Esophagus (tissue), 2 donors: Measurements from ENCODE around the gene SAP30BP. TPM values are rescaled to one million over a fixed set of nuclear protein-coding genes. Genes with fewer than 3 reads are reported as not detected.

Experiments used
- H3K27ac ChIP-seq, 2 donors: one replicate each; pipeline ENCODE4 v1.5.1; 2013; ENCODE audit warnings: low read depth in 2 of 2, mild to moderate bottlenecking in 2 of 2, inconsistent platforms in 1 of 2, low read length in 1 of 2, moderate library complexity in 1 of 2
- H3K27me3 ChIP-seq, 2 donors: one replicate each; pipeline ENCODE4 v1.6.1; 2013; ENCODE audit warnings: low read length in 2 of 2, control low read depth in 1 of 2, mild to moderate bottlenecking in 1 of 2; ENCODE audit not compliant: insufficient read depth in 2 of 2, control insufficient read depth in 1 of 2
- H3K36me3 ChIP-seq, 2 donors: one replicate each; pipeline ENCODE4 v1.6.1; 2013; ENCODE audit warnings: low read length in 1 of 2; ENCODE audit not compliant: control insufficient read depth in 2 of 2, insufficient read depth in 2 of 2
- H3K4me1 ChIP-seq, 2 donors: one replicate each; pipeline ENCODE4 v1.6.1; 2013; ENCODE audit warnings: low read length in 1 of 2; ENCODE audit not compliant: control insufficient read depth in 2 of 2, insufficient read depth in 2 of 2
- H3K4me3 ChIP-seq, 2 donors: one replicate each; pipeline ENCODE4 v1.5.1; 2013; ENCODE audit warnings: low read length in 2 of 2, mild to moderate bottlenecking in 2 of 2, low read depth in 1 of 2, moderate library complexity in 1 of 2
- H3K9me3 ChIP-seq, 2 donors: one replicate each; pipeline ENCODE4 v1.6.1; 2013; ENCODE audit warnings: mild to moderate bottlenecking in 2 of 2, low read depth in 1 of 2, low read length in 1 of 2, moderate library complexity in 1 of 2; ENCODE audit not compliant: control insufficient read depth in 2 of 2, insufficient read depth in 1 of 2
- WGBS, 2 donors: extraction: QIAGEN DNeasy Blood & Tissue Kit; methylation state at CpG; one replicate each; pipeline ENCODE4 v1.1.7; 2013; 5-methylcytosine and 5-hydroxymethylcytosine counted together
- polyA plus RNA-seq, 2 donors: library from polyadenylated mRNA; stranded (reverse); fragments of 200-250 nt; gene quantifications; one replicate each; pipeline ENCODE4 v1.2.3, GENCODE V29; 2013
- donor health status: healthy with polysubstance abuse.
- donor health status: Bipolar disorder and iron deficiency.

SAP30BP gene
- polyA plus RNA-seq, 2 donors: 63.4 to 68.4 TPM

DNA sequence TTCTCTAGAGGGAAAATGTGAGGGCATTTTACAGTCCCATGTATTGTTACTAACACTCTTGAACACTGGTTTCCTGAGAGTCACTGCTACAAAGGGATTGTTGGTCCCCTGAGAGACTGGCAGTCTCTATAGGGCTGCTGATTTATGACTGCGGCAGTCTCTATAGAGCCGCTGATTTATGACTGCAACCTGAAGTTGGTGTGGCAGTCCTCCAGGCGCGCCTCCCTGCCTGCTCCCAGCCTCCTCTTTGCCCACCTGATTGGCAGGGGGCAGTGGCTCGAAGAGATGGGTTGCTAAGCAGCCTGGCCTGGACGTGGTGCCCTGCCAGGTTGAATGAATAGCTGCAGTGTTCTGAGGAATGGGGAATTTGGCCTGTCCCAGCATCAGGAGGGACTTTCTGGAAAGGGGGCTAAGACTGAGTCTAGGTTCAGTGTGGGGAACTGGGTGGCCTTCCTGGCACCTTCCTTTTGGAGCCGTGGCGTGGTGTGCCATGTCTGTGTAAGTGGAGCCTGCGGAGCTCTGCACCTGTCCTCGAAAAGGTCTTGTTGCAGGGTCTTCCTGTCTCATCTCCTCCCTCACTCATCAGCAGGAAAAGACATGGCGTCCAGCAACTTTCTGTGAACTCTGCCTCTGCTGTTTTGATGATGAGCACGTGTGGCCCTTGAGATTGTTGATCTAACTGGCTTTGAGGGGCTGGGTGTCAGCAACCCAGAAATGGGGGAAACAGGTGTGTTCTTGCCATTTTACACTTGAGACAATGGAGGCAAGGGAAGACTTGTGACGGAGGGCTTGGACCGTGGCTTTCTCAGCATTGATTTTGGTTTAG, 24.9 kb downstream of the SAP30BP start:
- Histone ChIP-seq H3K27ac (peak overlapping the region in 1 of 2 donors; percentile 22), H3K4me1 (peaks cover 3 to 33% of the 10 kb centered on the region in 2 donors), H3K9me3 (no peaks in the 10 kb centered on the region), H3K36me3 (peaks cover 0 to 19% of the 10 kb centered on the region in 2 donors), H3K27me3 (no peaks in the 10 kb centered on the region), H3K4me3 (no peak overlapping the region)
- WGBS, 2 donors: 84 to 86% methylated on average over 14 of the region's 14 CpGs

DNA sequence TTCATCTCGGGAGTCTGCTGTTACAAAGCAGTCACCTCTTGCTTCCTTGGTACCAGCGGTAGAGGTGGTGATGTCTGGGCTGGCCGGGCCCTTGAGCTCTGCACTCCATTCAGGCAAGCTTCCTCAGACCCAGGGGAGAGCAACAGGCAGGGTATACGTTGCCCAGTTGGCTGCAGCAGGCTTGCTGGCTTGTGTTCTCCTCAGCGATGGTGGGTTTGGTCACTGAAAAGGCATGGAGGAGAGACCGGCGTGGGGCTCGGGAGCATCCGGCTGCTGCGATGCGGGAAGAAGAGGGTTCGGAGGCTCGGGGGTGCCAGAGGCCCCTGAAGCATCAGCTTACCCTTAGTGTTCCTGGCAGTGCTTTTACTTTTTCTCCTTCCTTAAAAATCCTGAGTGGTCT, 25.8 kb downstream of the SAP30BP start:
- WGBS, 2 donors: 83 to 85% methylated on average over 13 of the region's 13 CpGs
- peak overlapping the region; percentile 27 to 60 for H3K27ac ChIP-seq
- H3K36me3 ChIP-seq: peaks cover 0 to 19% of the 10 kb centered on the region in 2 donors
- H3K4me3 ChIP-seq: no peak overlapping the region
- no peaks in the 10 kb centered on the region for H3K27me3 ChIP-seq
- peaks cover 3 to 33% of the 10 kb centered on the region in 2 donors for H3K4me1 ChIP-seq
- H3K9me3 ChIP-seq: no peaks in the 10 kb centered on the region

DNA sequence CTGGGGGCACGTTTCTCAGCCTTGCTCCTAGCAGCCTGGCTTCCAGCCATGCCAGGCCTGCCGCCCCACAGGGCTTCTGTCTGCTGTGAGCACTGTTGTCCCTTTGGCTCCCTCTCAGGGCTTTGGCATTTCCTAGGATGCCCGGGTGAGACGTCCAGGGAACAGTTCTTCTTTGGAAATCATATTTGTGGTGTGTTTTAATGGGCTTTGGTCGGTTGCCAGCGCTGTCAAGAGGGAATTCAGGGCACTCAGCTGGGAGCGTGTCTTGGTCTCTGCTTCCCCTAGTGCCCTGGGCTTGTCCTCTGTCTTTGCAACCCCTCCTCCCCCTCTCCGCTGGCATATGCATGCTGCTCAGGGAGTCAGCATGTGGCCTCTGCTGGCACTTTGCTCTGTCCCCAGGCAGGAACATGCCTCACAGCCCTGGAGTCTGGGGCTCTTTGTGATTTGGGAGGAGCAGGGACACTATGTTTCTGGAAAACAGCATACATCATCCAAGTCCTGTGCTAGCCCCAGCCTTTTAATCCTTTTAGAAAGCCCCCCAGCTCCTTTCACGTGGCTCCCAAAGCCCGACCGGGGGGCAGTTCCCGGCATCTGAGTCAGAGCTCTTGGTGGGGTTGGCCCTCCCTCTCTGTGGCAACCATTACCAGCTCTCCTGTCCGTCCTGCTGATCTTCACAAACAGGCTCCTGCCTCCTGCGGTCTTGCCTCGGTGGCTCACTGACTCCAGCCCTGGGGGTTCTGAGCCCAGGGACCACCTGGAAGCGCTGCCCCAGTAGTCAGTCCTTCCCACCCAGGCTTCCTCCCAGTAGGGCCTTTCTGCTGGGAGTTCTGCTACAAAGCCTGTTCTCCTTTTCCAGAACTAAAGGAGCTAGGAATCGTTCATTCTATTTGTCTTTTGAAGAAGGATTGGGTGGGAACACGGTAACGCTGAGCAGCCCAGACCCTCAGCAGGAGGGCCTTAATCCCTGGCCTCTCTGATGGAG, 26.7 kb downstream of the SAP30BP start:
- peak overlapping the region; percentile 38 to 60 for H3K27ac ChIP-seq
- H3K9me3 ChIP-seq: no peaks in the 10 kb centered on the region
- WGBS, 2 donors: 36 to 49% methylated on average over 19 of the region's 19 CpGs
- H3K27me3 ChIP-seq: no peaks in the 10 kb centered on the region
- peaks cover 3 to 30% of the 10 kb centered on the region in 2 donors for H3K4me1 ChIP-seq
- H3K4me3 ChIP-seq: no peak overlapping the region
- peaks cover 0 to 19% of the 10 kb centered on the region in 2 donors for H3K36me3 ChIP-seq

DNA sequence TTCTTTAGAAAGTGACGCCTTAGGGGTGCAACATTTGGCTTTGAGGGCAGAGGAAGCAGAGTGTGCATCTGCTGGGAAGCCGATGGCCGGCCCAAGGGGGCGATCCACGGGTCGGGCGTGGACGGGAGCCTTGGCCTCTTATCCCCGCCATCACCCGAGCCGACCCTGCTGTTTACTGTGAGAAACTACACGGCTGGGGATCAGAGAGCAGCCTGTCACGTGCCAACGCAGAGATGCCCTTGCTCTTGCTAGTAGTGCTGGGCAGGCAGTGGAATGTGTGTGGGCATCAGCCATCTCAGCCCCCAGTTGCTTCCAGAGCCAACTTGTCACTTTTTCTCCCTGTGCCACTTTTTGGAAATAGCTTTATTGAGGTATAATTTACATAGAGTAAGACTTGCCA, 27.4 kb downstream of the SAP30BP start:
- 53 to 63% methylated on average over 14 of the region's 14 CpGs for WGBS, 2 donors
- Histone ChIP-seq H3K4me3 (no peak overlapping the region), H3K36me3 (peaks cover 0 to 19% of the 10 kb centered on the region in 2 donors), H3K9me3 (no peaks in the 10 kb centered on the region), H3K4me1 (peaks cover 3 to 31% of the 10 kb centered on the region in 2 donors), H3K27me3 (no peaks in the 10 kb centered on the region), H3K27ac (no peak overlapping the region)

DNA sequence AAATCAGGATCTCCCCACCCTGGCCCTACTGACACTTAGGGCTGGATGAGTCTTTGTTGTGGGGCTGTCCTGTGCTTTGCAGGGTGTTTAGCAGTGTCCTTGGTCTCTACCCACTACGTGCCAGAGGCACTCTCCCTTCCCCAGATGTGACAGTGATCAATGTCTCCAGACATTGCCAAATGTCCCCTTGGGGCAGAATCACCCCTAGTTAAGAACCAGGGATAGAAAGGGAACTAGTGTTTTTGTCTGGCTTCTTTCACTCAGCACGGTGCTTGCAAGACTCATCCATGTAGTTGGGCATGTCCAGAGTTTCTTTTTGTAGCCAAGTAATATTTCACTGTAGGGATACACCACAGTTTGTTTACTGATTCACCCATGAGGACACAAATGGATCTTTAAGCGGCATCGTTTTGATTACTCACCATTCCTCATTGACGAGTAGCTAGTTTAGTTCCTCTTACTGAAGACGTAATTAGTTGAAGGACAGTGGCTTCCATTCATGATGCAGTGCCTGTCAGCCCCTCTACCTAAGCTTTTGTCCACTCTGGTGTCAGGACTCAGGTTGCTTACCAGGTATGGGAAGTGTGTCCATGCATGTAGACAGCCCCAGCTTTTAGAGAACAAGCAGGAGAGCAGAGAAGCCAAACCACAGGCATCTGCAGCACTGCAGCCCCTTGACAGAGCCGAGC, 28.1 kb downstream of the SAP30BP start:
- 58 to 59% methylated on average over 7 of the region's 7 CpGs for WGBS, 2 donors
- H3K4me3 ChIP-seq: no peak overlapping the region

DNA sequence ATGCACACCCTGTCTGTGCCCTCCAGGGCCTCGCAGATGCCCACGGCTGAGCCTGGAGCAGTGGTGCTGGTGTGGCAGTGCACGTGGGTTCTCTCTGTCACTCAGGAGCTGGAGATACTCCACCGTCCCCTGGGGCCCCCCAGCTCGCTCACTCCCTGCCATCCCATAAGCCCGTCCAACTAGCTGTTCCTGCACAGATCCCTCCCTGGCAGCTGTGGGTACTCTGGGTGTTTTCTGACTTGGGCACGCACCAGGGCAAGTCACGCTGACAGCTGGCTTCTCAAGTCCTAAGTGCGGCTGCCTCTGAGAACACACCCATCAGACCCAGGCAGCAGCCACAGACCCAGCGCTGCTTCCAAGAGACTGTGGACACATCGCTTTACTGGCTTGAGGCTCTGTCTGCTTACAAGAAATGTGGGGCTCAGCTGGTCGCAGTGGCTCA, 28.7 kb downstream of the SAP30BP start:
- H3K36me3 ChIP-seq: peaks cover 0 to 22% of the 10 kb centered on the region in 2 donors
- peaks cover 4 to 32% of the 10 kb centered on the region in 2 donors for H3K4me1 ChIP-seq
- 59 to 67% methylated on average over 12 of the region's 12 CpGs for WGBS, 2 donors
- H3K4me3 ChIP-seq: no peak overlapping the region
- H3K27me3 ChIP-seq: no peaks in the 10 kb centered on the region
- peak overlapping the region; percentile 47 to 51 for H3K27ac ChIP-seq
- H3K9me3 ChIP-seq: no peaks in the 10 kb centered on the region

More for the DNA sequence above, 28.1 kb downstream of the SAP30BP start:
- Histone ChIP-seq H3K27ac (peak overlapping the region; percentile 51 to 63), H3K4me1 (peaks cover 4 to 32% of the 10 kb centered on the region in 2 donors), H3K9me3 (no peaks in the 10 kb centered on the region), H3K36me3 (peaks cover 0 to 19% of the 10 kb centered on the region in 2 donors), H3K27me3 (no peaks in the 10 kb centered on the region)

DNA sequence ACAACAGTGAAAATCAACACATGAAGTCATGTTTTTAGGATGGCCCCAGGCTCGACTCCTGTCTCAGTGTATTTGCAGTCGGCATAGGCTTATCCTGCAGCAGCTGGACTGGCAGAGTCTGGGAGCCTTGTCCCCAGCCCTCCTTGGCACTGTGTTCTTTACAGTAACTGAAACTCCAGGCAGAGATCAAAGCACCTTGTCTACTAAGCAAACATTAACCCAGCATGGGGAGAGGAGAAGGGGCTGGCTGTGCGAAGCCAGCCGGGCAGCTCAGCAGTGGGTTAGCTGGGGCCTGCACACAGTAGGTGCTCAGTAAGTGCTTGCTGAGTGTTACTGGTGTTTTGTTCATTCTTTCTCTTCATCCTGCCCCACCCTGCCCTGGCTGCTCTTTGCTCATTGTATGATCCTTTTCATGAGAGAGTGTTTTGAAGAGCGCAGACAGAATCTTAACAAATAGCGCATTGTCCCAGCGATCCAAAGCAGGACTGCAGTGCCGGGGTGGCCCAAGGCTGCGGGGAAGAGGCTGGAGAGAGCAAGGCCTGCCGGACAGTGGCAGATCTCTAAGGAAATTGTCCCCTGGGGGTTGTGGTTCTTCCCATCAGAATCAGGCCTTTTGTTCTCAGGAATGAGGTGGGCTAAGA, 30.6 kb downstream of the SAP30BP start:
- no peaks in the 10 kb centered on the region for H3K27me3 ChIP-seq
- H3K36me3 ChIP-seq: peaks cover 0 to 22% of the 10 kb centered on the region in 2 donors
- peaks cover 4 to 36% of the 10 kb centered on the region in 2 donors for H3K4me1 ChIP-seq
- H3K27ac ChIP-seq: peak overlapping the region; percentile 89 to 91
- no peaks in the 10 kb centered on the region for H3K9me3 ChIP-seq
- H3K4me3 ChIP-seq: no peak overlapping the region
- WGBS, 2 donors: 43 to 52% methylated on average over 10 of the region's 10 CpGs

DNA sequence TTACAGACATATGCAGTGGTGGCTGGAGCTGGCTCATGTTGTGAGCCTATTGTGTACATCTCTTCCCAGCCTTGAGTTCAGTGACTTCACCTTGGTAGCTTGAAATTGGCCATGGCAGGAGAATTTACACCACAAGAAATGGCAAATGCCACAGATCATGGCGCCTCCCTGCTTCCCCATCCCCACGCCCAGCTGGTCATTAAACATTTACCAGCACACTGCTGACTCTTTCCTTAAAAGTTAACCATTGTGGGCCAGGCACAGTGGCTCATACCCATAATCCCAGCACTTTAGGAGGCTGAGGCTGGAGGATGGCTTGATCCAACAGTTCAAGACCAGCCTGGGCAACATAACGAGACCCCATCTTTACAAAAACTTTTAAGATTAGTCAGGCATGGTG, 31.5 kb downstream of the SAP30BP start:
- Histone ChIP-seq H3K9me3 (no peaks in the 10 kb centered on the region), H3K27ac (no peak overlapping the region), H3K36me3 (peaks cover 6 to 27% of the 10 kb centered on the region in 2 donors), H3K4me1 (peaks cover 2 to 29% of the 10 kb centered on the region in 2 donors), H3K27me3 (no peaks in the 10 kb centered on the region), H3K4me3 (no peak overlapping the region)
- 80 to 89% methylated on average over 3 of the region's 3 CpGs for WGBS, 2 donors
